Frontal cortex (tissue), 4 donors: ENCODE results near the gene REP15. TPM values are rescaled to one million over a fixed set of nuclear protein-coding genes. Genes with fewer than 3 reads are reported as not detected.
A peak's percentile ranks its signal among the peaks of the same experiment; 100 is the strongest.
"Not testable (repeated sequence)": the region's sequence is repeated elsewhere in the genome, so short reads cannot be mapped to it uniquely, and the experiment has no call there.

Experiments used
- DNase-seq, 2 donors: peaks; one replicate each; pipeline ENCODE4 v3.0.0; 2012; ENCODE audit warnings: low spot score in 2 of 2
- FAIRE-seq: peaks from 2 replicates; lab custom pipeline; 2012; peaks lifted over from hg19 to GRCh38; lab: Jason Lieb, UNC
- total RNA-seq: library from RNA; depleted of rRNA; stranded (reverse); fragments of >200 nt; gene quantifications from one replicate; pipeline ENCODE4 v1.2.3, GENCODE V29; 2014
- donor health status: control.
- donor health status: control.
- donor health status: control.

REP15 gene
- 0.82 TPM for total RNA-seq

GRCh38 chr12:27696293-27696652 lies at the start of gene REP15:
TSS of gene REP15 (plus strand) at chr12:27696447. CDS start at chr12:27696563, 116 bp downstream.
- DNase-seq (no peak), FAIRE-seq (no peak)

GRCh38 chr12:27650011-27650410 lies 46.2 kb upstream of the REP15 start:
- FAIRE-seq (no peak), DNase-seq (no peak)

- DNase-seq (no peak), FAIRE-seq (no peak)
Measured at GRCh38 chr12:27651201-27651600, 45.0 kb upstream of the REP15 start.

- DNase-seq (peak; percentile 28 to 45), FAIRE-seq (peak; percentile 70)
Measured at GRCh38 chr12:27652174-27652763, 44.0 kb upstream of the REP15 start.

GRCh38 chr12:27653661-27654060 lies 42.6 kb upstream of the REP15 start:
- no peak for FAIRE-seq

GRCh38 chr12:27655476-27655875 lies 40.8 kb upstream of the REP15 start:
- DNase-seq, FAIRE-seq: not testable (repeated sequence)

More at GRCh38 chr12:27653661-27654060, 42.6 kb upstream of the REP15 start:
- no peak for DNase-seq

- DNase-seq, result no peak
- no peak for FAIRE-seq
Measured at GRCh38 chr12:27657296-27657695, 39.0 kb upstream of the REP15 start.

- FAIRE-seq, result no peak
- no peak for DNase-seq
Measured at GRCh38 chr12:27665704-27666103, 30.5 kb upstream of the REP15 start.

GRCh38 chr12:27666510-27666909 lies 29.7 kb upstream of the REP15 start:
- DNase-seq (no peak), FAIRE-seq (no peak)

GRCh38 chr12:27667540-27667939 lies 28.7 kb upstream of the REP15 start:
- FAIRE-seq, result no peak

GRCh38 chr12:27672051-27672450 lies 24.2 kb upstream of the REP15 start:
- DNase-seq (no peak), FAIRE-seq (no peak)

More at GRCh38 chr12:27667540-27667939, 28.7 kb upstream of the REP15 start:
- no peak for DNase-seq

GRCh38 chr12:27672643-27673042 lies 23.6 kb upstream of the REP15 start:
- FAIRE-seq, result no peak
- DNase-seq, result no peak

GRCh38 chr12:27673101-27673718 lies 23.0 kb upstream of the REP15 start:
- DNase-seq, result no peak
- FAIRE-seq, result no peak

GRCh38 chr12:27674989-27675388 lies 21.3 kb upstream of the REP15 start:
- FAIRE-seq (no peak), DNase-seq (no peak)

GRCh38 chr12:27680619-27681018 lies 15.6 kb upstream of the REP15 start:
- no peak for DNase-seq
- FAIRE-seq, result no peak

- DNase-seq (no peak), FAIRE-seq (no peak)
Measured at GRCh38 chr12:27682534-27682933, 13.7 kb upstream of the REP15 start.

- FAIRE-seq, result no peak
- no peak for DNase-seq
Measured at GRCh38 chr12:27685274-27685673, 11.0 kb upstream of the REP15 start.

GRCh38 chr12:27686147-27686546 lies 10.1 kb upstream of the REP15 start:
- FAIRE-seq, result no peak

GRCh38 chr12:27688671-27689070 lies 7.6 kb upstream of the REP15 start:
- no peak for FAIRE-seq
- no peak for DNase-seq

More at GRCh38 chr12:27686147-27686546, 10.1 kb upstream of the REP15 start:
- no peak for DNase-seq

- FAIRE-seq (no peak), DNase-seq (no peak)
Measured at GRCh38 chr12:27689558-27690180, 6.6 kb upstream of the REP15 start.

GRCh38 chr12:27693403-27693802 lies 2.8 kb upstream of the REP15 start:
- no peak for DNase-seq
- no peak for FAIRE-seq
